IPS-18a (cell line): ENCODE measurements around the gene FKBP8.
"Not testable (repeated sequence)": the region's sequence is repeated elsewhere in the genome, so short reads cannot be mapped to it uniquely, and the experiment has no call there.

Experiments
- H3K27ac ChIP-seq: one replicate; pipeline ENCODE4 v1.5.1; 2013; ENCODE audit warnings: low read length
- H3K27me3 ChIP-seq: one replicate; pipeline ENCODE4 v1.6.1; 2013; ENCODE audit warnings: mild to moderate bottlenecking, low read length; ENCODE audit not compliant: control insufficient read depth, insufficient read depth
- H3K36me3 ChIP-seq: one replicate; pipeline ENCODE4 v1.6.1; 2013; ENCODE audit warnings: low read depth, low read length; ENCODE audit not compliant: control insufficient read depth
- H3K4me1 ChIP-seq: one replicate; pipeline ENCODE4 v1.6.1; 2013; ENCODE audit warnings: low read depth, low read length; ENCODE audit not compliant: control insufficient read depth
- H3K4me3 ChIP-seq: one replicate; pipeline ENCODE4 v1.5.1; 2013; ENCODE audit warnings: low read length
- H3K9ac ChIP-seq: one replicate; pipeline ENCODE4 v1.6.1; 2013; ENCODE audit warnings: mild to moderate bottlenecking, low read length, moderate library complexity
- H3K9me3 ChIP-seq: one replicate; pipeline ENCODE4 v1.6.1; 2013; ENCODE audit warnings: low read depth, low read length; ENCODE audit not compliant: control insufficient read depth

Gene FKBP8

DNA sequence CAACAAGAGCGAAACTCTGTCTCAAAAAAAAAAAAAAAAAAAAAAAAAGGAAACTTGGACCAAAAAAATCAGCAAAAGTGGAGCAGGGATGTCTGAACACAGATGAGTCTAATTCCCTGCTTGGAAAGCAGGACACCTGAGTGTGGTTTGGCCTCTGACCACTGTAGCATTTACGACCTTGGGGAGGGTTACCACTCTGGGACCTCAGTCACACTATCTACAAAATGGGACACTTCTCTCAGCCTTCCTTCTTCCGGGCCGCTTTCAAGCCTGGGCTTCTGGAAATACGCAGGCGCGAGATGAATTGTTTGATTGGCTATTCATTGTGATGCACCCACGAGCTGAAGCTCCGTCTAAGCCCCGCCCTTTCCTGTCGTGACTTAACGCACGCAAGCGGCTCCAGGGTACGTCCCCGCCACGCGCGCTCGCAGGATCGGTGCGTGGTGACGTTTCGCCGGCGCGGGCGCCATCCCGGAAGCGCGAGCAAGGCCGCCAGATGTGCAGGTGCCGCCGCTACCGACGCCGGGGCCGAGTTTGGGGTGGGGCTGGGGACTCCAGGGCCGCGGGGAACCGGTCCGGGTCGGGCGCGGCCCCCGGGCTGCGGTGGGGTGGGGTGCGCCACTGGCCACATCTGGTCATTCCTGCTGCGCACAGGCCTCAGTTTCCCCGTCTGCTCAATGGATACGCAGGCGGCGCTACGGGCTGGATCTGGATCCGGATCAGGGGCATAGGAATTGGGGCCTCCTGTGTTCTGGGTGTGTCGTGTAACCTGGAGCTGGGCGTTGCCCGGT lies 14.2 kb upstream of the FKBP8 start, which contains the start of gene KXD1:
KXD1 (plus strand) TSS at position 460 of the 791 bp plus-strand sequence. CDS start 4,187 bp downstream, outside the sequence.
- Histone ChIP-seq H3K27me3 (no peaks in the 10 kb centered on the region), H3K4me3 (peak within 1 kb of the TSS; percentile 81), H3K9me3 (no peaks in the 10 kb centered on the region), H3K9ac (peak within 1 kb of the TSS; percentile 63), H3K27ac (no peak within 1 kb of the TSS), H3K36me3 (peaks cover 10% of the 10 kb centered on the region), H3K4me1 (peaks cover 4% of the 10 kb centered on the region)

DNA sequence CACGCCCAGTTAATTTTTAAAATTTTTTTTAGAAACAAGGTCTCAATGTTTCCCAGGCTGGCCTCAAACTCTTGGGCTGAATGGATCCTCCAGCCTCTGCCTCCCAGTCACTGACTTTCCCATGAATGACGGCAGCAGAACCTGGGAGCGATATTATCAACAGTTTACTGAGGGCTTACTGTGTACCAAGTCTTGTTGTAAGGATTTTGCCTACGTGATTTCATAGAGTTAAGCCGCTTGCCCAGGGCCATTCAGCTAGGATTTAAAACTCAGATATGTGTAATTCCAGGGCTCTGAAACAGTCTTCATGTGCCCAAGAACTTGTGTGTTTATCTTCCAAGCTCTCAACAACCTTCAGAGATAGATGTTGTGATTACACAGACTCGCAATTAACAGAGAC lies 8.3 kb upstream of the FKBP8 start:
- no peak overlapping the region for H3K27ac ChIP-seq
- no peak overlapping the region for H3K4me3 ChIP-seq
- no peaks in the 10 kb centered on the region for H3K36me3 ChIP-seq
- H3K9me3 ChIP-seq: no peaks in the 10 kb centered on the region
- H3K27me3 ChIP-seq: no peaks in the 10 kb centered on the region
- H3K4me1 ChIP-seq: no peaks in the 10 kb centered on the region
- H3K9ac ChIP-seq: no peak overlapping the region

- peaks cover 6% of the 10 kb centered on the region for H3K4me1 ChIP-seq
- no peaks in the 10 kb centered on the region for H3K27me3 ChIP-seq
- H3K9me3 ChIP-seq: no peaks in the 10 kb centered on the region
- peaks cover 20% of the 10 kb centered on the region for H3K36me3 ChIP-seq
- peak overlapping the region; percentile 63 for H3K4me3 ChIP-seq
- no peak overlapping the region for H3K27ac ChIP-seq
- H3K9ac ChIP-seq: no peak overlapping the region
Observed at GRCh38 chr19:18543814-18544475, 572 bp upstream of the FKBP8 start.

DNA sequence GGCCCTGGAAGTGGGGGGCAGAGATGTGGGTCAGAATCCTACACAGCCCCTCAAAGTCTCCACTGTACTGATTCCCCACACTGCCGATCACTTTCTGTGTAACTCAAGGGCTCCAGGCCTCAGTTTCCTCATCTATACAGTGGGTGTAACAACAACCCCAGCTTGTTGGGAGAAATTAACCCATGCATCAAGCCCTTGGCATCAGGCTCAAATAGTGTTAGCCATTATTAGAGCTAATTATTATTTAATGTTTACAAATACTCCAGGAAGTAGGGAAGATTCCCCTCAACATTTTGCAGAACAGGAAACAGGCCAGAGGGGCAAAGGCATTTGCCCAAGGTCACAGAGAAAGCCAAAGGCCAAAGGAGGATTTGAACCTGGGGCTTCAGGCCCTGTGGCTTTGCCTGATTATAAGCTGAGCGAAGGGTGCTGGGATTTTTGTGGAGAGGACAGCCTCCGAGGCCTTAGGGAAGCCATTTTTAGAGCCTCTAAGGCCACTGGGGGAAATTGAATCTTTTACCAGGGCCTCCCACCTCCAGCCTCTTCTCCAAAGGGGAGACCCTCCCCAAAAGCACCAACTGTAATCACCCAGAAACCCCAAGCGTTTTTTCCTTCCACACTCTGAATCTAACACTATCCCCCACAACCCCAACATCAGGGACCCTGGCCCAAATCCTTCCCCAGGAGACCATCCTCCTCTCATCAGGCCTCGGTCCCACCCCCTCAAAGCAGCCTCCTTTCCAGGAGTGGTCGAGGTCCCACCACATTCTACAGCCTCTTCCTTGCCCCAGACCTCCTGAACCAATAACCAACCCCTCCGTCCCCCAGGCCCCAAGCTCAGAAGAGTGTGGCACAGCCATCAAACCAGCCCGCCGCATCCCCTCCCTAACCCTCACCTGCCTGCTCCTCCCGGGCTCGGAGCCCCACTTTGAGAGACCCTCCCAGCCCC lies 1.1 kb downstream of the FKBP8 start:
- Histone ChIP-seq H3K27ac (no peak overlapping the region), H3K4me1 (peaks cover 6% of the 10 kb centered on the region), H3K27me3 (no peaks in the 10 kb centered on the region), H3K4me3 (peak overlapping the region; percentile 54), H3K9me3 (no peaks in the 10 kb centered on the region), H3K9ac (no peak overlapping the region), H3K36me3 (peaks cover 20% of the 10 kb centered on the region)

DNA sequence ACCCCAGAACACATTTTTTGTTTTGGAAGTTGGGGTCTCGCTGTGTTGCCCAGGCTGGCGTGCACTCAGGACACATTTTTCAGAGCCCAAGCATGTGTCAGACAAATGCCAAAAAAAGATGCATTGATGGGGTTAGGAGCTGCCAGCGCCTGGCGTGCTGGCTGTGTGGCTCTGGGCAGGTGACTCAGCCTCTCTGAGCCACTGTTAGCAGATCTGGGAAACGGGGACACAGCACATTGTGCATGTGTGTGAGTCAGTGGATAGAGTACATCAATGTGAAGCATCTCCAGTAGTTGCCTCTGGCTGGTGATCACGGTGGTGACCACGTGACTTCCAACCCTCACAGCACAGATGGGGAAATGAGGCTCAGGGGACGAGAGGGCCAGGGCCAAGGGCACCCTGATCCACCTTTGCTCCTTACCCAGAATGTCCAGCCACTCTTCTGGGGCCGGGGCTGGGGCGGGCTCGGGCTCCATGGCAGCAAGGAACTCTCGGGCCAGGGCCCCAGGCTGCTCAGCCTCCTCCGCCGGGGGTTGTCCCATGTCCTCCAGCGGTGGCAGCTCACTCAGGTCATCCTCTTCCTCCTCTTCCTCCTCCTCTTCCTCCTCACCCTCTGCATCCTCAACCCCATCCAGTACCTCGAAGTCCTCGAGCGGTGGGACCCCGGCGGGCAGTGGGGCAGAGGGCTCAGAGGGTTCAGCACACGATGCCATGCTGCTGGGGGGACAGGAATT lies 1.9 kb downstream of the FKBP8 start:
- Histone ChIP-seq H3K4me3 (no peak overlapping the region), H3K9ac (no peak overlapping the region), H3K27ac (no peak overlapping the region), H3K27me3 (no peaks in the 10 kb centered on the region), H3K36me3 (peaks cover 24% of the 10 kb centered on the region), H3K9me3 (no peaks in the 10 kb centered on the region), H3K4me1 (peaks cover 6% of the 10 kb centered on the region)

GRCh38 chr19:18540200-18540599 lies 3.2 kb downstream of the FKBP8 start:
- not testable (repeated sequence) for H3K9me3 ChIP-seq, H3K4me3 ChIP-seq, H3K9ac ChIP-seq, H3K4me1 ChIP-seq, H3K27me3 ChIP-seq, H3K27ac ChIP-seq
- peaks cover 34% of the 10 kb centered on the region for H3K36me3 ChIP-seq

DNA sequence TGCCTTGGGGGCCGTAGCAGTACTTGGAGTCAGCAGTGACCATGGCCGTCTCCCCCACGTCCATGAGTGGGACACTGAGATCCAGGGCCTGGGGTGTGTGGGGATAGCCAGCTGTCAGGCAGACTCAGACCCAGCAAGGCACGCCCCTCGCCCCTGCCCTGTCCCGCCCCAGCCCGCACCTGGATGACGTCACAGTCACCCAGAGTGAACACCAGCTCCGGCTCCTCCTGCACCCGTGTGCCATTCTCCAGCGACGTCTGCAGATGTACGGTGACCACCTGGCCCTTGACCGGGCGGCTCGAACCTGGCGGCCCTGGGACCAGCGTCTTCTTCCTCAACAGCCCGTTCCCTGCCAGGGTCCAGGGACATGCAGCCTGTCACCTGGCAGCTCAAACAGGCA lies 4.0 kb downstream of the FKBP8 start:
- H3K4me1 ChIP-seq: peaks cover 6% of the 10 kb centered on the region
- H3K9me3 ChIP-seq: no peaks in the 10 kb centered on the region
- H3K36me3 ChIP-seq: peaks cover 35% of the 10 kb centered on the region
- H3K9ac ChIP-seq: no peak overlapping the region
- H3K27me3 ChIP-seq: no peaks in the 10 kb centered on the region
- H3K27ac ChIP-seq: no peak overlapping the region
- no peak overlapping the region for H3K4me3 ChIP-seq

GRCh38 chr19:18538115-18538514 lies 5.3 kb downstream of the FKBP8 start:
- Histone ChIP-seq H3K27ac (no peak overlapping the region), H3K36me3 (peaks cover 35% of the 10 kb centered on the region), H3K9ac (no peak overlapping the region), H3K4me1 (no peaks in the 10 kb centered on the region), H3K27me3 (no peaks in the 10 kb centered on the region), H3K4me3 (no peak overlapping the region), H3K9me3 (no peaks in the 10 kb centered on the region)

DNA sequence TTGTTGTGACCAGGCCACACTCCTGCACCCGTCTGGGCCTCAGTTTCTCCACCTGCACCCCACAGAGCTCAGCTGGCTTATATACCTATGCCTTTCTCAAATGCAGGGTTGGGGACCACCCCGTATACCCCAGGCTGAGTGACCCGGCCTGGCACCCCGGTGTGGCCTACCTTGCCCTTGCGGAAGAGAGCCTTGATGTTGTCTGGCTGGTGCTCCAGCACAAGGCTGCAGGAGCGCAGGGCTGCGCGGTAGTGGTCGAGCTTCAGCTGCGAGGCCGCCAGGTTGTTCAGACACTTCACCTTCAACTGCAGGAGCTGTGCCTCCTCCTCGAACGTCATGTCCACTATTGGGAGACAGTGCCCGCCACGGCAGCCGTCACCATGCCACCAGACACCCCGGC lies 5.9 kb downstream of the FKBP8 start:
- H3K9me3 ChIP-seq: no peaks in the 10 kb centered on the region
- H3K36me3 ChIP-seq: peaks cover 42% of the 10 kb centered on the region
- H3K4me1 ChIP-seq: no peaks in the 10 kb centered on the region
- no peak overlapping the region for H3K4me3 ChIP-seq
- no peak overlapping the region for H3K27ac ChIP-seq
- H3K27me3 ChIP-seq: no peaks in the 10 kb centered on the region
- H3K9ac ChIP-seq: no peak overlapping the region

GRCh38 chr19:18536475-18536874 lies 6.9 kb downstream of the FKBP8 start:
- no peak overlapping the region for H3K4me3 ChIP-seq
- H3K27ac ChIP-seq: no peak overlapping the region

GRCh38 chr19:18533058-18533457 lies 10.3 kb downstream of the FKBP8 start:
- Histone ChIP-seq H3K4me1 (no peaks in the 10 kb centered on the region), H3K27ac (no peak overlapping the region), H3K36me3 (peaks cover 31% of the 10 kb centered on the region), H3K4me3 (no peak overlapping the region), H3K27me3 (no peaks in the 10 kb centered on the region), H3K9me3 (no peaks in the 10 kb centered on the region), H3K9ac (no peak overlapping the region)

More at GRCh38 chr19:18536475-18536874, 6.9 kb downstream of the FKBP8 start:
- Histone ChIP-seq H3K9me3 (no peaks in the 10 kb centered on the region), H3K36me3 (peaks cover 48% of the 10 kb centered on the region), H3K4me1 (no peaks in the 10 kb centered on the region), H3K27me3 (no peaks in the 10 kb centered on the region), H3K9ac (no peak overlapping the region)
